Kidney (tissue), 14 donors: Measurements from ENCODE around the gene RNU6-7. TPM values are rescaled to one million over a fixed set of nuclear protein-coding genes. Genes with fewer than 3 reads are reported as not detected.

Experiments used
- DNase-seq, 5 donors: peaks; one replicate each; pipeline ENCODE4 v3.0.0-alpha.2; 2013 to 2020
- FAIRE-seq: peaks from 2 replicates; lab custom pipeline; 2012; peaks lifted over from hg19 to GRCh38; lab: Jason Lieb, UNC
- H3K27ac ChIP-seq, 2 donors: one replicate each; pipeline ENCODE4 v1.7.0; 2013; ENCODE audit warnings: low read depth in 2 of 2, low read length in 2 of 2, inconsistent platforms in 1 of 2
- H3K27me3 ChIP-seq: one replicate; pipeline ENCODE4 v1.7.1; 2013; ENCODE audit warnings: low read length, inconsistent platforms; ENCODE audit not compliant: control insufficient read depth, insufficient read depth
- H3K36me3 ChIP-seq, 3 donors: one replicate each; pipeline versions ENCODE4 v1.7.0 to v1.7.1; 2013; ENCODE audit warnings: low read length in 3 of 3, control low read depth in 1 of 3, inconsistent platforms in 1 of 3; ENCODE audit not compliant: insufficient read depth in 3 of 3, control insufficient read depth in 2 of 3
- H3K4me1 ChIP-seq, 3 donors: one replicate each; pipeline versions ENCODE4 v1.7.0 to v1.7.1; 2013; ENCODE audit warnings: low read length in 3 of 3, inconsistent platforms in 1 of 3, low read depth in 1 of 3; ENCODE audit not compliant: control insufficient read depth in 2 of 3, insufficient read depth in 2 of 3
- H3K4me3 ChIP-seq, 3 donors: one replicate each; pipeline versions ENCODE4 v1.7.0 to v1.8.1; 2013; ENCODE audit warnings: low read length in 3 of 3, control low read depth in 1 of 3, inconsistent platforms in 1 of 3
- H3K9ac ChIP-seq, 3 donors: one replicate each; pipeline versions ENCODE4 v1.7.0 to v1.7.1; 2013; ENCODE audit warnings: low read length in 3 of 3, control low read depth in 1 of 3, inconsistent platforms in 1 of 3
- H3K9me3 ChIP-seq, 3 donors: one replicate each; pipeline versions ENCODE4 v1.7.0 to v1.7.1; 2013; ENCODE audit warnings: low read length in 3 of 3, control low read depth in 1 of 3, inconsistent platforms in 1 of 3; ENCODE audit not compliant: control insufficient read depth in 2 of 3, insufficient read depth in 1 of 3
- intact Hi-C: fragments of 100-400 bp; cut with DNase I; formaldehyde crosslinking; loops from one replicate; pipeline ENCODE4 v1.11.1; 2022
- polyA plus RNA-seq: library from polyadenylated mRNA; stranded (reverse); fragments of 350-450 nt; fragmentation: Illumina TruSeq; extraction: RNeasy Lipid Tissue Mini Kit (QIAGEN cat#74804); gene quantifications from one replicate; pipeline ENCODE4 v1.2.3, GENCODE V29; 2014; ENCODE audit warnings: low read depth, low replicate concordance; ENCODE audit not compliant: insufficient read depth
- total RNA-seq: library from RNA; stranded (reverse); fragmentation: NEBNext Ultra II Directional; extraction: Animal tissue kit (Norgen Biotek cat#: 25700); gene quantifications from one replicate; pipeline ENCODE4 v1.2.1, GENCODE V29; 2021
- TF ChIP-seq, protein P1 (sequence below): IDR thresholded peaks from 3 replicates; pipeline ENCODE4 v1.5.1; 2012; ENCODE audit warnings: mild to moderate bottlenecking, moderate library complexity, borderline replicate concordance; ENCODE audit not compliant: insufficient read depth; ENCODE audit errors: extremely low read depth
- donor health status: control.
- donor health status: control.
- donor health status: control.
- donor health status: control.
- donor health status: control.
- donor health status: DM: yes; HTN: yes; CAD: no.
- donor health status: Normal renal cell carcinoma (clear cell type).

Gene RNU6-7
- total and polyA plus RNA-seq, 2 donors from 2014 or later, result not detected

DNA sequence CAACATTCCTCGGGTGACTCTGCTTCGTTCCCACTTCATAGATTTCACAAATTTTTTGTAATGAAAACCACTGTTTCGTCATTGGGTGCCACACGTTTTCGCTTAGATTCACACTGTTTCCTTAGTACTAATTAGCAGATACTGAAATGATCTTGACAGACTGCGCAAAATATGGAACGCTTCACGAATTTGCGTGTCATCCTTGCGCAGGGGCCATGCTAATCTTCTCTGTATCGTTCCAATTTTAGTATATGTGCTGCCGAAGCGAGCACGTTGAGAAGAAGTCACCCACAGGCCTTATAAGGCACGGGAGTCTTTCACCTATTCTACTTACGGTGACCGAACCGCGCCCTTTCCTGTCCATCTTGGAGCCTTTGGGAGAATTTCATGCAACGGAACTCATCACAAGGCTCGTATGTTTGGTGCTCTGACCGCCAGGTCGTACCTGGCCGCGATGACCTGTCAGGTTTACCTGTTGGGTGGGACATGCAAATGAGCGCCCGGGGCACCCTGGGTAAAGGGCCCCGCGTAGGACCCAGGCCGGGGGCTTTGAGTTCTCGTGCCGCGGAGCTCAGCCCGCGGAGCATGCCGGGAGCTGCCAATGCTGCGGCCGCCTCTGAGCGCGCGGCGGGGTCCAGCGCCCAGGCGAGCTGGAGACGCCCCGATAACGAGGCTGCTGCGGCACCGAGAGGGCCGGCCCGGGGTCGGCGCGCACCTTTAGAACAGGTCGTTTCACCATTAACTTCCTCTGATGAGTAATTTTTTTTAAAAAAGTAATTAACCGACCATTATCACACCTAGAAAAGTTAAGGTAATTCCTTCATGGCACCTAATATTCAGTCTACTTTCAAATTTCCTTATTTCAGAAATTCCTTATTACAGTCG is 1.4 kb downstream of the RNU6-7 start, which contains the start of gene RNU6-8:
Gene RNU6-8, minus strand, starts transcription at position 272 of the 885 bp plus-strand sequence.
- Histone ChIP-seq H3K4me3 (peak within 1 kb of the TSS; percentile 79 to 92 (median 86)), H3K9me3 (no peaks in the 10 kb centered on the region), H3K9ac (peak within 1 kb of the TSS; percentile 72 to 88 (median 87)), H3K27ac (peak within 1 kb of the TSS; percentile 89 to 92), H3K27me3 (no peaks in the 10 kb centered on the region), H3K36me3 (no peaks in the 10 kb centered on the region), H3K4me1 (peaks cover 0 to 4% (median 0%) of the 10 kb centered on the region in 3 donors)
- intact Hi-C loops, result no loop called here
- FAIRE-seq (no peak), DNase-seq (peak; percentile 95 to 97 (median 97))
- TF ChIP-seq, protein P1, sequence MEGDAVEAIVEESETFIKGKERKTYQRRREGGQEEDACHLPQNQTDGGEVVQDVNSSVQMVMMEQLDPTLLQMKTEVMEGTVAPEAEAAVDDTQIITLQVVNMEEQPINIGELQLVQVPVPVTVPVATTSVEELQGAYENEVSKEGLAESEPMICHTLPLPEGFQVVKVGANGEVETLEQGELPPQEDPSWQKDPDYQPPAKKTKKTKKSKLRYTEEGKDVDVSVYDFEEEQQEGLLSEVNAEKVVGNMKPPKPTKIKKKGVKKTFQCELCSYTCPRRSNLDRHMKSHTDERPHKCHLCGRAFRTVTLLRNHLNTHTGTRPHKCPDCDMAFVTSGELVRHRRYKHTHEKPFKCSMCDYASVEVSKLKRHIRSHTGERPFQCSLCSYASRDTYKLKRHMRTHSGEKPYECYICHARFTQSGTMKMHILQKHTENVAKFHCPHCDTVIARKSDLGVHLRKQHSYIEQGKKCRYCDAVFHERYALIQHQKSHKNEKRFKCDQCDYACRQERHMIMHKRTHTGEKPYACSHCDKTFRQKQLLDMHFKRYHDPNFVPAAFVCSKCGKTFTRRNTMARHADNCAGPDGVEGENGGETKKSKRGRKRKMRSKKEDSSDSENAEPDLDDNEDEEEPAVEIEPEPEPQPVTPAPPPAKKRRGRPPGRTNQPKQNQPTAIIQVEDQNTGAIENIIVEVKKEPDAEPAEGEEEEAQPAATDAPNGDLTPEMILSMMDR, result no peak

DNA sequence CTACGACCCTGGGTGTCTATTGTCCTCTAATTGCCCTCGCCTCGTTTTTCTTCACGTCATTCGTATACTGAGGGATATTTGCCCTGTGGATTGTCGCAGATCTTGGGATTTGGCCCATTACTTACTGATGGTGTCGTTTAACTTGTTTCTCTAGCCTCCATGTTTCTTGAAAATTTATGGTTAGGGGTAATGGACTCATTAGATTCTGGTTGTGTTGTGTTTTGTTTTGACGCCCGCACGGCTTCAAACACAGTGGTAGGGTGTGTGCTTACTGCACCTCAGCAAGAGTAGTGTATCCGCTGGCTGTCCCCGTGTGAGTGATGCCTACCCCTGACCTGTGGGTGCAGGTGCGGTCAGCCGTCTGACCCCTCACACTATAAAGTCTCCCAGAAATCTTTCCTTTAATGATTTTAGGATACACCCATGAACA is 2.1 kb downstream of the RNU6-7 start:
- peaks cover 0 to 4% (median 0%) of the 10 kb centered on the region in 3 donors for H3K4me1 ChIP-seq
- intact Hi-C loops, result no loop called here
- peak overlapping the region; percentile 72 to 88 (median 87) for H3K9ac ChIP-seq
- H3K36me3 ChIP-seq, result no peaks in the 10 kb centered on the region
- TF ChIP-seq, protein P1, result no peak
- peak overlapping the region; percentile 89 to 92 for H3K27ac ChIP-seq
- peak overlapping the region; percentile 79 to 92 (median 86) for H3K4me3 ChIP-seq
- DNase-seq (peak in 4 of 5 donors; percentile 24 to 65 (median 60)), FAIRE-seq (no peak)
- H3K9me3 ChIP-seq, result no peaks in the 10 kb centered on the region
- no peaks in the 10 kb centered on the region for H3K27me3 ChIP-seq

DNA sequence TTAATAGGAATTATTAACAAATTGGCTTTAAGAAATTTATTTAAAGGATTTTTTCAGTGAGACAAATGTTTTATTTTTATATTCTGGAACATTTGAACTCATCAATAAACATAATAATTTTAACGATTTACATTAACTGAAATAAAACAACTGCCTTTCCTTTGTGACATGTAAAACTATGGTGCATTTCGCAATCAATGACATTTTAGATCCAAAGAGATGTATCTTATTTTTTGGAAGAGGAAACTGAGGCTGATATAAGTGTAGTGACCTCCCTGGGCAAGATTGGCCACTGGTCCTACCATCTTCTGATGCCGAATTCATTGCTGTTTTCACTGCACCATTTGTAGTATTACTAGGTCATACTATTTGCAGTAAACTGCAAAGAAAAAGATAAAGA is 3.7 kb downstream of the RNU6-7 start:
- Histone ChIP-seq H3K9me3 (no peaks in the 10 kb centered on the region), H3K4me1 (peaks cover 0 to 4% (median 0%) of the 10 kb centered on the region in 3 donors), H3K4me3 (no peak overlapping the region), H3K9ac (no peak overlapping the region), H3K36me3 (no peaks in the 10 kb centered on the region), H3K27me3 (no peaks in the 10 kb centered on the region), H3K27ac (no peak overlapping the region)
- intact Hi-C loops, result no loop called here
- DNase-seq, result no peak
- no peak for FAIRE-seq
- TF ChIP-seq, protein P1, result no peak
